WTC11 (cell line): ENCODE results near the gene SMPX. TPM values are rescaled to one million over a fixed set of nuclear protein-coding genes. Genes with fewer than 3 reads are reported as not detected.

ENCODE experiments used
- ATAC-seq: fragments of 200-7000 bp; cut with Tn5 transposase; 2 replicates; pipeline ENCODE4 v1.10.0; 2021; ENCODE audit warnings: mild to moderate bottlenecking, moderate library complexity
- CTCF ChIA-PET: fragments of 300-600 bp; sonication (Branson Sonifier 250); formaldehyde crosslinking; loops from one replicate; lab custom pipeline; 2021; ENCODE audit warnings: antibody characterized with exemption; lab: Charles Lee
- POLR2A ChIA-PET: fragments of 350-600 bp; sonication (Branson Sonifier 250); formaldehyde crosslinking; loops from one replicate; lab custom pipeline; 2021; ENCODE audit warnings: antibody characterized with exemption; lab: Charles Lee
- DNase-seq: peaks from one replicate; pipeline ENCODE4 v3.0.0; 2021; ENCODE audit warnings: low spot score
- H3K27ac Mint-ChIP-seq: 2 replicates; pipeline ENCODE4 v1.8.0; 2021; ENCODE audit warnings: mixed read lengths
- H3K27me3 Mint-ChIP-seq: 2 replicates; pipeline ENCODE4 v1.8.0; 2021; ENCODE audit warnings: low read depth, mild to moderate bottlenecking, moderate library complexity, mixed read lengths
- H3K36me3 Mint-ChIP-seq: 2 replicates; pipeline ENCODE4 v1.8.0; 2021; ENCODE audit warnings: mixed read lengths
- H3K4me1 Mint-ChIP-seq: 2 replicates; pipeline ENCODE4 v1.8.0; 2022; ENCODE audit warnings: mixed read lengths
- H3K4me3 Mint-ChIP-seq: 2 replicates; pipeline ENCODE4 v1.8.0; 2021; ENCODE audit warnings: mild to moderate bottlenecking, moderate library complexity, mixed read lengths
- H3K9me3 Mint-ChIP-seq: 2 replicates; pipeline ENCODE4 v1.8.0; 2021; ENCODE audit warnings: mixed read lengths
- ATF2 ChIP-seq: sonication (generic); formaldehyde crosslinking; IDR thresholded peaks from 2 replicates; pipeline ENCODE4 v1.8.1; 2022; ENCODE audit warnings: low read depth, missing genetic modification reagents, borderline replicate concordance
- CDX4 ChIP-seq: fragments of 250-450 bp; sonication (Bioruptor Pico); IDR thresholded peaks from 2 replicates; pipeline ENCODE4 v1.9.0; 2021; ENCODE audit warnings: moderate library complexity, mild to moderate bottlenecking, inconsistent platforms, borderline replicate concordance
- ETV6 ChIP-seq: sonication (generic); formaldehyde crosslinking; IDR thresholded peaks from 2 replicates; pipeline ENCODE4 v1.8.1; 2022; ENCODE audit warnings: mild to moderate bottlenecking, missing genetic modification reagents
- FOXK1 ChIP-seq: sonication (generic); formaldehyde crosslinking; IDR thresholded peaks from 2 replicates; pipeline ENCODE4 v1.8.0; 2022; ENCODE audit warnings: mild to moderate bottlenecking, moderate library complexity, missing genetic modification reagents
- NFYB ChIP-seq: sonication (generic); formaldehyde crosslinking; conservative IDR thresholded peaks from 2 replicates; pipeline ENCODE4 v1.8.0; 2022; ENCODE audit warnings: low read depth, missing genetic modification reagents
- NR3C1 ChIP-seq: sonication (generic); formaldehyde crosslinking; conservative IDR thresholded peaks from 2 replicates; pipeline ENCODE4 v1.8.1; 2023; ENCODE audit warnings: low read depth, mild to moderate bottlenecking, missing genetic modification reagents
- RELA ChIP-seq: sonication (generic); formaldehyde crosslinking; IDR thresholded peaks from 2 replicates; pipeline ENCODE4 v1.8.1; 2022; ENCODE audit warnings: missing genetic modification reagents, mild to moderate bottlenecking, borderline replicate concordance
- TEAD4 ChIP-seq: sonication (generic); formaldehyde crosslinking; IDR thresholded peaks from 2 replicates; pipeline ENCODE4 v1.8.0; 2022; ENCODE audit warnings: mild to moderate bottlenecking, missing genetic modification reagents
- ZBTB21 ChIP-seq: sonication (generic); formaldehyde crosslinking; IDR thresholded peaks from 2 replicates; pipeline ENCODE4 v1.8.1; 2023; ENCODE audit warnings: mild to moderate bottlenecking, missing genetic modification reagents, borderline replicate concordance
- ZNF281 ChIP-seq: sonication (generic); formaldehyde crosslinking; IDR thresholded peaks from 2 replicates; pipeline ENCODE4 v1.8.0; 2023; ENCODE audit warnings: mild to moderate bottlenecking, missing genetic modification reagents
- ZNF416 ChIP-seq: fragments of 250-450 bp; sonication (Bioruptor Pico); IDR thresholded peaks from 2 replicates; pipeline ENCODE4 v1.9.0; 2021; ENCODE audit warnings: mild to moderate bottlenecking, inconsistent platforms
- ZNF425 ChIP-seq: fragments of 250-450 bp; sonication (Bioruptor Pico); conservative IDR thresholded peaks from 2 replicates; pipeline ENCODE4 v1.9.0; 2021; ENCODE audit warnings: mild to moderate bottlenecking
- total RNA-seq: library from RNA; stranded (reverse); gene quantifications from 3 replicates; pipeline ENCODE4 v1.2.3, GENCODE V29; 2021
- TF ChIP-seq, protein P1 (sequence below): sonication (generic); formaldehyde crosslinking; IDR thresholded peaks from 2 replicates; pipeline ENCODE4 v1.8.0; 2022; ENCODE audit warnings: mild to moderate bottlenecking, missing genetic modification reagents
- TF ChIP-seq, protein P2 (sequence below): sonication (generic); formaldehyde crosslinking; IDR thresholded peaks from 2 replicates; pipeline ENCODE4 v1.8.0; 2022; ENCODE audit warnings: missing genetic modification reagents
- TF ChIP-seq, protein P3 (sequence below): sonication (generic); formaldehyde crosslinking; IDR thresholded peaks from 2 replicates; pipeline ENCODE4 v1.8.1; 2022; ENCODE audit warnings: low read depth, mild to moderate bottlenecking, moderate library complexity, missing genetic modification reagents, borderline replicate concordance
- TF ChIP-seq, protein P4 (sequence below): fragments of 250-450 bp; sonication (Bioruptor Pico); IDR thresholded peaks from 2 replicates; pipeline ENCODE4 v1.9.0; 2021; ENCODE audit warnings: mild to moderate bottlenecking

SMPX gene
- total RNA-seq, 1 experiment from 2014 or later: not detected

DNA sequence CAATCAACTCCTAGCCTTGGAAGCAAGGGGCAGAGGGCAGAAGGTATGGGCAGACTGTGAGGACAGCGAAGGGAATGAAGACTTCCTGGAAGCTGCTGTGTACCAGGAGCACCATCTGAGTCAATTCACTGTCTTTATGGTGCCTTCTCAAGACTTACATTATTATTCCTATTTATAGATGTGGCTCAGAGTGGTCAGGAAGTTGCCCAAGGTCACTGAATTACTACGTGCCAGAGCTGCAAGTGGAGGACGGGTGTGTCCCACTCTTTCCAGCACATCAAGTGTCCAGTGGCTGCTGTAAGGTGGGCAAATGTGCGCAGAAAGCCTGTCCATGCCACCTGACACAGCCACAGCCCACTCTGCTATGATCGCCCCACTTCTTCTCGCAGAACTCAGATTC is 32.0 kb downstream of the SMPX start:
- ChIA-PET CTCF (interaction anchor here (0.6 to 1.7 kb wide), 12 partner anchors 18 to 1473 kb away, joined by 3 to 18 read pairs (median 6); partner anchors contain the start of gene KLHL34), POLR2A (no interaction called here)
- DNase-seq (no peak), ATAC-seq (no peak)
- TF ChIP-seq NFYB (no peak), ETV6 (no peak), ZNF425 (no peak)
- TF ChIP-seq, protein P1, sequence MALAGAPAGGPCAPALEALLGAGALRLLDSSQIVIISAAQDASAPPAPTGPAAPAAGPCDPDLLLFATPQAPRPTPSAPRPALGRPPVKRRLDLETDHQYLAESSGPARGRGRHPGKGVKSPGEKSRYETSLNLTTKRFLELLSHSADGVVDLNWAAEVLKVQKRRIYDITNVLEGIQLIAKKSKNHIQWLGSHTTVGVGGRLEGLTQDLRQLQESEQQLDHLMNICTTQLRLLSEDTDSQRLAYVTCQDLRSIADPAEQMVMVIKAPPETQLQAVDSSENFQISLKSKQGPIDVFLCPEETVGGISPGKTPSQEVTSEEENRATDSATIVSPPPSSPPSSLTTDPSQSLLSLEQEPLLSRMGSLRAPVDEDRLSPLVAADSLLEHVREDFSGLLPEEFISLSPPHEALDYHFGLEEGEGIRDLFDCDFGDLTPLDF: no peak
- no peak overlapping the region for H3K4me3 Mint-ChIP-seq
- no peaks in the 10 kb centered on the region for H3K36me3 Mint-ChIP-seq
- H3K27ac Mint-ChIP-seq: no peak overlapping the region
- H3K4me1 Mint-ChIP-seq: peaks cover 3% of the 10 kb centered on the region; the same call in 1 of the 2 replicates
- H3K9me3 Mint-ChIP-seq: no peaks in the 10 kb centered on the region
- no peaks in the 10 kb centered on the region for H3K27me3 Mint-ChIP-seq

DNA sequence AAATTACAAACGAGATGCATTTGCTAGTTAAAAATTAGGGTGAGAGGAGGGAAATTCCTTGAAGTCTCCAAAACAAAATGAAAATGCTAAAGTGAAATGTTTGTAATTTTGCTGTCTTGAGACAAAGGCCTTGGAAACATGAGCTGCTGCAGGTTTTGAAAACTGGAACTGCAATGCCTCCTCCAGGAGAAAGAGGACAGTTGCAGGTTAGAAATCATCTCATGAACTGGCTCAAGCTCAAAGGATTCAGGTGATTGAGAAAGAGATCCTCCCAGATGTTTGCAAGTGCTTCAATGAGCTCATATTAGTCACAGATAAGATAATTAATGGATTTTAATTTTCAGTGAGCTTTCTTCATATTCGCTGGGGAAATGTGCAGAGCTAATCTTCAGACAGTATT is 32.4 kb downstream of the SMPX start:
- Mint-ChIP-seq H3K27ac (no peak overlapping the region), H3K4me1 (peaks cover 3% of the 10 kb centered on the region; the same call in 1 of the 2 replicates), H3K9me3 (no peaks in the 10 kb centered on the region), H3K36me3 (no peaks in the 10 kb centered on the region), H3K27me3 (no peaks in the 10 kb centered on the region), H3K4me3 (no peak overlapping the region)
- ATAC-seq (peak; percentile 69), DNase-seq (no peak)
- POLR2A ChIA-PET: no interaction called here
- CTCF ChIA-PET: interaction anchor here (0.6 to 1.7 kb wide), 12 partner anchors 17 to 1472 kb away, joined by 3 to 18 read pairs (median 6); partner anchors contain the start of gene KLHL34
- TF ChIP-seq ZBTB21 (CRISPR knock-in tag): no peak
- TF ChIP-seq, protein P2, sequence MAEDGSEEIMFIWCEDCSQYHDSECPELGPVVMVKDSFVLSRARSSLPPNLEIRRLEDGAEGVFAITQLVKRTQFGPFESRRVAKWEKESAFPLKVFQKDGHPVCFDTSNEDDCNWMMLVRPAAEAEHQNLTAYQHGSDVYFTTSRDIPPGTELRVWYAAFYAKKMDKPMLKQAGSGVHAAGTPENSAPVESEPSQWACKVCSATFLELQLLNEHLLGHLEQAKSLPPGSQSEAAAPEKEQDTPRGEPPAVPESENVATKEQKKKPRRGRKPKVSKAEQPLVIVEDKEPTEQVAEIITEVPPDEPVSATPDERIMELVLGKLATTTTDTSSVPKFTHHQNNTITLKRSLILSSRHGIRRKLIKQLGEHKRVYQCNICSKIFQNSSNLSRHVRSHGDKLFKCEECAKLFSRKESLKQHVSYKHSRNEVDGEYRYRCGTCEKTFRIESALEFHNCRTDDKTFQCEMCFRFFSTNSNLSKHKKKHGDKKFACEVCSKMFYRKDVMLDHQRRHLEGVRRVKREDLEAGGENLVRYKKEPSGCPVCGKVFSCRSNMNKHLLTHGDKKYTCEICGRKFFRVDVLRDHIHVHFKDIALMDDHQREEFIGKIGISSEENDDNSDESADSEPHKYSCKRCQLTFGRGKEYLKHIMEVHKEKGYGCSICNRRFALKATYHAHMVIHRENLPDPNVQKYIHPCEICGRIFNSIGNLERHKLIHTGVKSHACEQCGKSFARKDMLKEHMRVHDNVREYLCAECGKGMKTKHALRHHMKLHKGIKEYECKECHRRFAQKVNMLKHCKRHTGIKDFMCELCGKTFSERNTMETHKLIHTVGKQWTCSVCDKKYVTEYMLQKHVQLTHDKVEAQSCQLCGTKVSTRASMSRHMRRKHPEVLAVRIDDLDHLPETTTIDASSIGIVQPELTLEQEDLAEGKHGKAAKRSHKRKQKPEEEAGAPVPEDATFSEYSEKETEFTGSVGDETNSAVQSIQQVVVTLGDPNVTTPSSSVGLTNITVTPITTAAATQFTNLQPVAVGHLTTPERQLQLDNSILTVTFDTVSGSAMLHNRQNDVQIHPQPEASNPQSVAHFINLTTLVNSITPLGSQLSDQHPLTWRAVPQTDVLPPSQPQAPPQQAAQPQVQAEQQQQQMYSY (CRISPR knock-in tag): no peak

DNA sequence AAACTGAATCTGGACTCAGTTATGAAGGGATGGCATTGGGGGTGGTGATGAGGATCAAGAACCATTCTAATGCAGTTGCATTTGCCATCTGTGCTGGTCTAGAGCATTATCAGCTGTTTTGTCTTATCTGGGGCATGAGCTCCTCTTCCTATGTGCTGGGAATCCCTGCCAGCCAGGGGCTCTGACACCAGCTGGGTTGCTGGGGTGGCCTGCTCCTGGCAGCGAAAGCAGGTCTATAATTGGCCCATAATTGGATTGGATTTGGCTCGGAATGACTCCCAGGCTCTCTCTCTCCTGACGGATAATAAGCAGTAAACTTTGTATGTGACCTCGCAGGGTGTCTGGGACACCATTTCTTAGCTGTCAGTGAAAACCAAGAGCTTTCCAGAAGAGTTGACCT is 34.1 kb downstream of the SMPX start:
- H3K27me3 Mint-ChIP-seq: no peaks in the 10 kb centered on the region
- no peaks in the 10 kb centered on the region for H3K9me3 Mint-ChIP-seq
- ATAC-seq: no peak
- no peak overlapping the region for H3K4me3 Mint-ChIP-seq
- peaks cover 3% of the 10 kb centered on the region; the same call in 1 of the 2 replicates for H3K4me1 Mint-ChIP-seq
- no peak for DNase-seq
- no peak for TF ChIP-seq ZNF416 (CRISPR knock-in tag)
- TF ChIP-seq, protein P3, sequence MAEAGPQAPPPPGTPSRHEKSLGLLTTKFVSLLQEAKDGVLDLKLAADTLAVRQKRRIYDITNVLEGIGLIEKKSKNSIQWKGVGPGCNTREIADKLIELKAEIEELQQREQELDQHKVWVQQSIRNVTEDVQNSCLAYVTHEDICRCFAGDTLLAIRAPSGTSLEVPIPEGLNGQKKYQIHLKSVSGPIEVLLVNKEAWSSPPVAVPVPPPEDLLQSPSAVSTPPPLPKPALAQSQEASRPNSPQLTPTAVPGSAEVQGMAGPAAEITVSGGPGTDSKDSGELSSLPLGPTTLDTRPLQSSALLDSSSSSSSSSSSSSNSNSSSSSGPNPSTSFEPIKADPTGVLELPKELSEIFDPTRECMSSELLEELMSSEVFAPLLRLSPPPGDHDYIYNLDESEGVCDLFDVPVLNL (CRISPR knock-in tag): no peak
- no peak for TF ChIP-seq ZBTB21 (CRISPR knock-in tag)
- TF ChIP-seq NR3C1 (CRISPR knock-in tag): no peak
- TF ChIP-seq, protein P4, sequence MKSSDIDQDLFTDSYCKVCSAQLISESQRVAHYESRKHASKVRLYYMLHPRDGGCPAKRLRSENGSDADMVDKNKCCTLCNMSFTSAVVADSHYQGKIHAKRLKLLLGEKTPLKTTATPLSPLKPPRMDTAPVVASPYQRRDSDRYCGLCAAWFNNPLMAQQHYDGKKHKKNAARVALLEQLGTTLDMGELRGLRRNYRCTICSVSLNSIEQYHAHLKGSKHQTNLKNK (CRISPR knock-in tag): no peak
- TF ChIP-seq ZNF281 (CRISPR knock-in tag): no peak
- TF ChIP-seq FOXK1 (CRISPR knock-in tag): no peak
- no peak for TF ChIP-seq RELA (CRISPR knock-in tag)
- TF ChIP-seq TEAD4 (CRISPR knock-in tag): no peak
- no peak for TF ChIP-seq ATF2 (CRISPR knock-in tag)
- no peak for TF ChIP-seq CDX4 (CRISPR knock-in tag)
- CTCF ChIA-PET: no interaction called here
- no peak overlapping the region for H3K27ac Mint-ChIP-seq
- POLR2A ChIA-PET: no interaction called here
- no peaks in the 10 kb centered on the region for H3K36me3 Mint-ChIP-seq
